Stimulated activated CD4-positive, alpha-beta T cell treated with anti-CD3 and anti-CD28 coated beads, Interleukin-2, amount 100 ng/mL, for 48 hours (primary cell): ENCODE data around the gene ZGLP1.
"Not testable (repeated sequence)": the region's sequence is repeated elsewhere in the genome, so short reads cannot be mapped to it uniquely, and the experiment has no call there.

Experiments used
- DNase-seq, 2 donors: peaks; one replicate each; pipeline ENCODE4 v3.0.0-alpha.2; 2020

Gene ZGLP1

GRCh38 chr19:10292789-10293636, 16.6 kb downstream of the ZGLP1 start:
- DNase-seq: no peak

- DNase-seq: peak; percentile 75 to 80
These were observed 17.3 kb downstream of the ZGLP1 start for GRCh38 chr19:10292206-10292788.

- no peak for DNase-seq
These were observed 17.9 kb downstream of the ZGLP1 start for GRCh38 chr19:10291554-10292205.

- DNase-seq: peak; percentile 39 to 45
These were observed 18.6 kb downstream of the ZGLP1 start for GRCh38 chr19:10290876-10291553.

- no peak for DNase-seq
These were observed 19.2 kb downstream of the ZGLP1 start for GRCh38 chr19:10290357-10290875.

GRCh38 chr19:10289836-10290356, 19.7 kb downstream of the ZGLP1 start, which contains the start of gene ICAM5:
TSS of gene ICAM5 (plus strand) at chr19:10289952. CDS start at chr19:10290044, 92 bp downstream.
- no peak for DNase-seq

- DNase-seq: peak; percentile 60 to 61
These were observed 20.3 kb downstream of the ZGLP1 start for GRCh38 chr19:10289167-10289835.

- DNase-seq: peak in 1 of 2 donors; percentile 41
These were observed 20.9 kb downstream of the ZGLP1 start for GRCh38 chr19:10288662-10289166.

- DNase-seq: no peak
These were observed 22.5 kb downstream of the ZGLP1 start, which contains the start of gene ICAM4 for GRCh38 chr19:10286803-10287737. TSS of gene ICAM4 (plus strand) at chr19:10286955. CDS start at chr19:10287013, 58 bp downstream.

- DNase-seq: no peak
These were observed 24.2 kb downstream of the ZGLP1 start for GRCh38 chr19:10285393-10285792.

- DNase-seq: no peak
These were observed 24.7 kb downstream of the ZGLP1 start for GRCh38 chr19:10284960-10285278.

- DNase-seq: no peak
These were observed 25.3 kb downstream of the ZGLP1 start for GRCh38 chr19:10284065-10284959.

GRCh38 chr19:10283301-10284064, 26.1 kb downstream of the ZGLP1 start:
- DNase-seq: no peak

GRCh38 chr19:10282043-10282442, 27.6 kb downstream of the ZGLP1 start:
- DNase-seq: not testable (repeated sequence)

GRCh38 chr19:10279737-10280442, 29.7 kb downstream of the ZGLP1 start:
- DNase-seq: no peak

- DNase-seq: no peak
These were observed 30.7 kb downstream of the ZGLP1 start for GRCh38 chr19:10278935-10279334.

- DNase-seq: no peak
These were observed 31.6 kb downstream of the ZGLP1 start for GRCh38 chr19:10277795-10278589.
